Mesothelial cell of epicardium (in vitro differentiated cells): ENCODE measurements around the gene ADCY2. TPM values are rescaled to one million over a fixed set of nuclear protein-coding genes. Genes with fewer than 3 reads are reported as not detected.

Experiments used
- DNase-seq, 2 experiments: peaks; one replicate each; pipeline ENCODE4 v3.0.0; 2021; ENCODE audit warnings: low spot score in 2 of 2; ENCODE audit not compliant: unreplicated experiment in 2 of 2
- H3K27ac Mint-ChIP-seq: 2 replicates; pipeline ENCODE4 v1.8.0; 2021; ENCODE audit warnings: mixed read lengths
- H3K27me3 Mint-ChIP-seq: 2 replicates; pipeline ENCODE4 v1.8.0; 2021; ENCODE audit warnings: low read depth, mixed read lengths
- H3K36me3 Mint-ChIP-seq: 2 replicates; pipeline ENCODE4 v1.8.0; 2021; ENCODE audit warnings: mixed read lengths
- H3K4me1 Mint-ChIP-seq: 2 replicates; pipeline ENCODE4 v1.8.0; 2021; ENCODE audit warnings: mixed read lengths
- H3K4me3 Mint-ChIP-seq: 2 replicates; pipeline ENCODE4 v1.8.0; 2021; ENCODE audit warnings: mild to moderate bottlenecking, moderate library complexity, mixed read lengths
- H3K9me3 Mint-ChIP-seq: 2 replicates; pipeline ENCODE4 v1.8.0; 2021; ENCODE audit warnings: mixed read lengths
- total RNA-seq: library from RNA; stranded (reverse); gene quantifications from 3 replicates; pipeline ENCODE4 v1.2.1, GENCODE V29; 2021
- TF ChIP-seq, protein P1 (sequence below): fragments of 200-600 bp; sonication (generic); IDR thresholded peaks from one replicate; pipeline ENCODE4 v1.5.0; 2021; ENCODE audit warnings: antibody characterized with exemption; ENCODE audit not compliant: unreplicated experiment

Gene ADCY2
- total RNA-seq, 1 donor from 2014 or later = 3.0 TPM

DNA sequence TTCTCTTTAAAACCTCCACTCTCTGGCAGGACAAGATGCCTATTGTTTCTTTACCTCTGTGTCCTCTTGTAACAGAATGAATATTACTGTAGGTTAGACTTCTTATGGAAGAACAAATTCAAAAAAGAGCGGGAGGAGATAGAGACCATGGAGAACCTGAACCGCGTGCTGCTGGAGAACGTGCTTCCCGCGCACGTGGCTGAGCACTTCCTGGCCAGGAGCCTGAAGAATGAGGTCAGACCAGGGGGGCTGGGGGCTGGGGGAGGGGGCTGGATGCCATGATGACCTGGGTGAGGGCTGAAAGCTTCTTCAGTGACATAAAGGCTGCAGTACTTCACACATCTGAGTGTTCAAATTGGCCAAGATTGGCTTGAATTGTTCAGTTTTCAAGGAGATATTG lies 393.6 kb downstream of the ADCY2 start:
- Mint-ChIP-seq H3K9me3 (no peaks in the 10 kb centered on the region), H3K4me1 (no peaks in the 10 kb centered on the region), H3K27ac (no peak overlapping the region), H3K36me3 (no peaks in the 10 kb centered on the region), H3K27me3 (peaks cover 6% of the 10 kb centered on the region), H3K4me3 (no peak overlapping the region)
- TF ChIP-seq, protein P1, sequence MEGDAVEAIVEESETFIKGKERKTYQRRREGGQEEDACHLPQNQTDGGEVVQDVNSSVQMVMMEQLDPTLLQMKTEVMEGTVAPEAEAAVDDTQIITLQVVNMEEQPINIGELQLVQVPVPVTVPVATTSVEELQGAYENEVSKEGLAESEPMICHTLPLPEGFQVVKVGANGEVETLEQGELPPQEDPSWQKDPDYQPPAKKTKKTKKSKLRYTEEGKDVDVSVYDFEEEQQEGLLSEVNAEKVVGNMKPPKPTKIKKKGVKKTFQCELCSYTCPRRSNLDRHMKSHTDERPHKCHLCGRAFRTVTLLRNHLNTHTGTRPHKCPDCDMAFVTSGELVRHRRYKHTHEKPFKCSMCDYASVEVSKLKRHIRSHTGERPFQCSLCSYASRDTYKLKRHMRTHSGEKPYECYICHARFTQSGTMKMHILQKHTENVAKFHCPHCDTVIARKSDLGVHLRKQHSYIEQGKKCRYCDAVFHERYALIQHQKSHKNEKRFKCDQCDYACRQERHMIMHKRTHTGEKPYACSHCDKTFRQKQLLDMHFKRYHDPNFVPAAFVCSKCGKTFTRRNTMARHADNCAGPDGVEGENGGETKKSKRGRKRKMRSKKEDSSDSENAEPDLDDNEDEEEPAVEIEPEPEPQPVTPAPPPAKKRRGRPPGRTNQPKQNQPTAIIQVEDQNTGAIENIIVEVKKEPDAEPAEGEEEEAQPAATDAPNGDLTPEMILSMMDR = no peak
- DNase-seq = no peak

DNA sequence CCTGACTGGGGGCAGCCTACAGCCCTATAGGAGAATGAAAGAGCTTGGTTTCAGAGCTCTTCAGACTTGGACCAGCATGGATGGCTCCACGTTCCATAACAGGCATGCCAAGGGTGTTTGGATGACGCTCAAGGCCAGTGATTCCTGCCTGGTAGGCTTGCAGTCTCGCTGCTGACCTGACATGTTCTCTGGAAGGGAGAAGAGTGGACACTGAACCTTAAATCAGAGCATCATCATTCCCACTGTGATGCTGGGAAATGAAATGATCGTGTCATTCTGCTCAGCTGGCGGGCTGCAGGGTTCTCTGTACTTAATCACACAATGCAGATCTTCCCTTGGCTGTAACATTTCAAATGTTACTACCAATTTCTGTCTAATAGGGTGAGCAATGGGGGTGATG lies 398.0 kb downstream of the ADCY2 start:
- Mint-ChIP-seq H3K4me1 (no peaks in the 10 kb centered on the region), H3K27me3 (no peaks in the 10 kb centered on the region), H3K9me3 (no peaks in the 10 kb centered on the region), H3K4me3 (no peak overlapping the region), H3K27ac (no peak overlapping the region), H3K36me3 (no peaks in the 10 kb centered on the region)
- TF ChIP-seq, protein P1 = no peak
- DNase-seq = no peak

DNA sequence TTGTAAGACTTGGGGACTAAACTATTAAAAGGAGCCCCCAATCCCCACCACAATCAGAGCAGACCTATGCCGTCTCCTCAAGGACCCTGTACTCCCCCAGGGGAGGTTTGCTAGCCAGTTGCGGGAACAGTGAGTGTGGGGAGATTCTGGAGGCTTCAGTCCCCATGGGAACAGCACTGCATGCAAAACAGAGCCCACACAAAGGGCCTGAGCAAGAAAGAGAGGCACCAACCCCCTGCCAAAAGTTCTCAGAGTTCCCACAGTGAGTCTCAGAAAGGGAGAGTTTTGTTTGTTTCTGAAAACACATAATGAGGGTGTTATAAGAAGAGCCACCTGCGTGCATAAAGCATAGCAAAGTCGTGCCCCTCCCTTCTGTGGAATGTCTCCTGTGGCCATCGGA lies 398.4 kb downstream of the ADCY2 start:
- TF ChIP-seq, protein P1 = no peak
- Mint-ChIP-seq H3K9me3 (no peaks in the 10 kb centered on the region), H3K4me1 (no peaks in the 10 kb centered on the region), H3K27ac (no peak overlapping the region), H3K4me3 (no peak overlapping the region), H3K36me3 (no peaks in the 10 kb centered on the region), H3K27me3 (no peaks in the 10 kb centered on the region)
- DNase-seq = no peak

DNA sequence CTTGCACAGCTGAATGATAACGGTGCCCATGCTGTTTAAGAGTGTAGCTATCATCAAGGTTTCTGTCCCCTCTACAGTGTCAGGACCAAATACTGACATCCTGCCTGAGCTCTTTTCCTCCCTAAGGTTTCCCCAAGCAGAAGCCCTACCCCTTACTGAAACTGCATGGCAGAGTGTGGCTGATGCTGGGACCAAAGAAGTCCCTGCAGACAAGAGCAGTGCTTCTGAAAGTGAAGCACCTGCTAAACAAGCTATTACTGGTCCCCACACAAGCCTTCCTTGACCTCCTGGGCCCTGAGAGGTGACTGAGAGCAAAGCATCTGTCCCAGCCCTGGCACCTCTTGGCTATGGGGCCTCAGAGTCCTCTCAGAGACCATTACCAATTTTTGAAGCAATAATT lies 398.9 kb downstream of the ADCY2 start:
- TF ChIP-seq, protein P1 = no peak
- Mint-ChIP-seq H3K9me3 (no peaks in the 10 kb centered on the region), H3K36me3 (no peaks in the 10 kb centered on the region), H3K4me1 (no peaks in the 10 kb centered on the region), H3K4me3 (no peak overlapping the region), H3K27ac (no peak overlapping the region), H3K27me3 (no peaks in the 10 kb centered on the region)
- DNase-seq = no peak

DNA sequence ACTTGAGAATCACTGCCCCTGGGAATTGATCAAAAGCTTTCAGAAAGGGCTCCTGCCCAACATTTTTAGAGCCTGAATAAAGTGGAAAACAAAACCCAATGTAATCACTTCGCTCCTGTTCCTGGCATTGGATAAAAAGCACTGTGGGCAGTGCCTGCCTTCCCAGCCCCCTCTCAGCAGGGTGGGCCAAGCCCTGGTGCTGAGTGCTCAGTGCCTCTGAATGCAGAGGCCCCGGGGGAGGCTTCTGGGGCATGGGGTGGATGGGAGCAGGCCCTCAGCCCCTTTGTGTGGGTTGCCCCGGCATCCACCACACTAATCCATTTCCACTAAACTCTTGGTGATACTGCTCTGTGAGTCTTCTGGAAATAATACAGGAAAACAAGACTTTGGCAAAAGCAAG lies 399.4 kb downstream of the ADCY2 start:
- Mint-ChIP-seq H3K27ac (no peak overlapping the region), H3K27me3 (no peaks in the 10 kb centered on the region), H3K4me1 (no peaks in the 10 kb centered on the region), H3K36me3 (no peaks in the 10 kb centered on the region), H3K9me3 (no peaks in the 10 kb centered on the region), H3K4me3 (no peak overlapping the region)
- TF ChIP-seq, protein P1 = no peak
- DNase-seq = no peak
